ENCODE data around the gene TCP11L2.

DNA sequence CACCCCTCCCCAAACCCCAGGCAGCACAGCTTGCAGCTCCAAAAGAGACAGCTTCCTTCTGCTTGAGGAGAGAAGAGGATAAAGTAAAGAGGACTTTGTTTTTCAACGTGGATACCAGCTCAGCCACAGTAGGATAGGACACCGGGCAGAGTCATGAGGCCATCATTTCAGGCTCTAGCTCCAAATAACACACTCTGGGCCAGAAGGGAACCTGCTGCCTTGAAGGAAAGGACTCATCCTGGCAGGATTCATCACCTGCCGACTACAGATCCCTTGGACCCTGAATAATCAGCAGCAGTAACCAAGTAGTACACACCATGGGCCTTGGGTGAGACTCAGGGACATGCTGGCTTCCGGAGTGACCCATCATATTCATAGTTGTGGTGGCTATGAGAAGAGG lies 44.3 kb upstream of the TCP11L2 start:
- TF ChIP-seq CEBPB (IDR thresholded peaks at IDR 0.05; ENCODE audit: low read depth, low read length) = no peak
- TF ChIP-seq, protein P1, sequence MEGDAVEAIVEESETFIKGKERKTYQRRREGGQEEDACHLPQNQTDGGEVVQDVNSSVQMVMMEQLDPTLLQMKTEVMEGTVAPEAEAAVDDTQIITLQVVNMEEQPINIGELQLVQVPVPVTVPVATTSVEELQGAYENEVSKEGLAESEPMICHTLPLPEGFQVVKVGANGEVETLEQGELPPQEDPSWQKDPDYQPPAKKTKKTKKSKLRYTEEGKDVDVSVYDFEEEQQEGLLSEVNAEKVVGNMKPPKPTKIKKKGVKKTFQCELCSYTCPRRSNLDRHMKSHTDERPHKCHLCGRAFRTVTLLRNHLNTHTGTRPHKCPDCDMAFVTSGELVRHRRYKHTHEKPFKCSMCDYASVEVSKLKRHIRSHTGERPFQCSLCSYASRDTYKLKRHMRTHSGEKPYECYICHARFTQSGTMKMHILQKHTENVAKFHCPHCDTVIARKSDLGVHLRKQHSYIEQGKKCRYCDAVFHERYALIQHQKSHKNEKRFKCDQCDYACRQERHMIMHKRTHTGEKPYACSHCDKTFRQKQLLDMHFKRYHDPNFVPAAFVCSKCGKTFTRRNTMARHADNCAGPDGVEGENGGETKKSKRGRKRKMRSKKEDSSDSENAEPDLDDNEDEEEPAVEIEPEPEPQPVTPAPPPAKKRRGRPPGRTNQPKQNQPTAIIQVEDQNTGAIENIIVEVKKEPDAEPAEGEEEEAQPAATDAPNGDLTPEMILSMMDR (conservative IDR thresholded peaks at IDR 0.05; ENCODE audit: low read depth, low read length) = no peak

Data from IMR-90 (cell line).